Heart left ventricle (tissue), 16 donors: Measurements from ENCODE around the gene TTC22. TPM values are rescaled to one million over a fixed set of nuclear protein-coding genes. Genes with fewer than 3 reads are reported as not detected.
A peak's percentile ranks its signal among the peaks of the same experiment; 100 is the strongest.

Experiments used
- ATAC-seq, 4 donors: fragments of 200-7000 bp; cut with Tn5 transposase; one replicate each; pipeline ENCODE4 v1.9.1; 2020 to 2022; ENCODE audit warnings: moderate library complexity in 4 of 4, mild to moderate bottlenecking in 3 of 4, moderate number of reproducible peaks in 1 of 4
- DNase-seq, 5 donors: peaks; one replicate each; pipeline ENCODE4 v3.0.0-alpha.2; 2020
- H3K27ac ChIP-seq, 12 donors: fragments of 200-600 bp; sonication (generic) in 4 of 12; one replicate each; pipeline versions ENCODE4 v1.5.0 to v1.8.0; 2016 to 2022; ENCODE audit warnings: mild to moderate bottlenecking in 2 of 12
- H3K27me3 ChIP-seq, 9 donors: fragments of 200-600 bp; sonication (generic) in 2 of 9; one replicate each; pipeline versions ENCODE4 v1.5.1 to v1.8.0; 2016 to 2022; ENCODE audit warnings: mild to moderate bottlenecking in 3 of 9
- H3K36me3 ChIP-seq, 9 donors: fragments of 200-600 bp; sonication (generic) in 2 of 9; one replicate each; pipeline versions ENCODE4 v1.5.0 to v1.8.0; 2018 to 2022; ENCODE audit warnings: mild to moderate bottlenecking in 2 of 9
- H3K4me1 ChIP-seq, 12 donors: fragments of 200-600 bp; sonication (generic) in 4 of 12; one replicate each; pipeline versions ENCODE4 v1.5.0 to v1.8.0; 2016 to 2022; ENCODE audit warnings: mild to moderate bottlenecking in 3 of 12
- H3K4me3 ChIP-seq, 12 donors: fragments of 200-600 bp; sonication (generic) in 4 of 12; one replicate each; pipeline versions ENCODE4 v1.5.0 to v1.8.0; 2017 to 2022; ENCODE audit warnings: mild to moderate bottlenecking in 9 of 12, moderate library complexity in 4 of 12
- H3K9me3 ChIP-seq, 12 donors: fragments of 200-600 bp; sonication (generic) in 4 of 12; one replicate each; pipeline versions ENCODE4 v1.5.0 to v1.8.0; 2016 to 2022; ENCODE audit warnings: mild to moderate bottlenecking in 1 of 12
- CTCF ChIP-seq, 12 donors: fragments of 200-600 bp; sonication (generic) in 4 of 12; IDR thresholded peaks; one replicate each; pipeline versions ENCODE4 v1.5.0 to v1.8.0; 2018 to 2022; ENCODE audit warnings: antibody characterized with exemption in 12 of 12, mild to moderate bottlenecking in 5 of 12
- POLR2A ChIP-seq, 2 donors: fragments of 450-650 bp; IDR thresholded peaks; one replicate each; pipeline ENCODE4 v1.6.1; 2017; ENCODE audit warnings: antibody characterized with exemption in 2 of 2, mild to moderate bottlenecking in 2 of 2, moderate library complexity in 2 of 2
- WGBS, 4 donors: extraction: QIAGEN DNeasy Blood & Tissue Kit in 2 of 4; methylation state at CpG; one replicate each; pipeline versions ENCODE4 v1.1.5 to v1.1.7; 2013 to 2018; 5-methylcytosine and 5-hydroxymethylcytosine counted together
- intact Hi-C, 10 donors: fragments of 100-400 bp; cut with DNase I; formaldehyde crosslinking; loops; one replicate each; pipeline versions ENCODE4 v1.11.1 to v1.14.2; 2022
- polyA plus RNA-seq, 2 donors: library from polyadenylated mRNA; stranded (reverse); fragments of 200-250 nt; gene quantifications; one replicate each; pipeline ENCODE4 v1.2.3, GENCODE V29; 2013
- total RNA-seq, 9 donors: library from RNA; depleted of rRNA in 2 of 9; stranded (reverse); fragments of >200 nt in 2 of 9; fragmentation: NEBNext Ultra II Directional in 3 of 9; extraction: Animal tissue kit (Norgen Biotek cat#: 25700) in 3 of 9; gene quantifications; one replicate each; pipeline versions ENCODE4 v1.1.0 to v1.2.4, GENCODE V29; 2016 to 2023
- donor health status: ischemic (EF 13 %, LVEDD 7.1; RV severe dilation, severe dysfunction).
- donor health status: healthy with polysubstance abuse.
- donor health status: DM: no; HTN: yes; CAD: no.
- donor health status: DM: no; HTN: no; CAD: no.
- donor health status: ischemic (EF 25% LVEDD 6.9; RV normal size, moderate dysfunction).
- donor health status: ischemic (EF 25% LVEDD 5.7; RV mildly dilated, moderate dysfunction).
- donor health status: healthy.
- donor health status: DM: yes; HTN: yes; CAD: no.
- donor health status: ischemic (EF 35%, LVEDD 5.7; RV mildly dilated, moderate dysfunction).
- donor health status: nonischemic (EF 11% LVEDD 7.7; RV severe dilation, severe dysfunction).
- donor health status: DM: yes; HTN: yes; CAD: no.
- donor health status: PGD.
- donor health status: ischemic (EF 29% LVEDD 5.4; RV normal size, mild dysfunction).
- donor health status: nonischemic (EF 23%, LVEDD 6.1; RV moderate dilation, normal function).

Gene TTC22
- total and polyA plus RNA-seq, 11 donors = 0.06 to 2.5 (median 0.25) TPM; not detected in 2

GRCh38 chr1:54803761-54804470 is 2.8 kb upstream of the TTC22 start:
- Histone ChIP-seq H3K9me3 (no peaks in the 10 kb centered on the region), H3K36me3 (no peaks in the 10 kb centered on the region), H3K4me3 (no peak overlapping the region), H3K27ac (no peak overlapping the region), H3K27me3 (peaks cover 0 to 45% (median 19%) of the 10 kb centered on the region in 9 donors), H3K4me1 (peaks cover 0 to 18% (median 5%) of the 10 kb centered on the region in 12 donors)
- 47 to 76% (median 62%) methylated on average over 4 of the region's 4 CpGs for WGBS, 4 donors
- peak in 1 of 5 donors; percentile 3 for DNase-seq
- intact Hi-C loops = loop anchor here in 5 of 10 donors (10.0 kb wide), 2 partner anchors 309 to 729 kb away; no protein-coding TSS in a partner anchor
- TF ChIP-seq POLR2A (IDR thresholded peaks at IDR 0.05) (no peak), CTCF (IDR thresholded peaks at IDR 0.05) (no peak)
- ATAC-seq = no peak

GRCh38 chr1:54800041-54800898 is 853 bp downstream of the TTC22 start:
- H3K27me3 ChIP-seq = peaks cover 0 to 42% (median 19%) of the 10 kb centered on the region in 9 donors
- intact Hi-C loops = loop anchor here in 5 of 10 donors (10.0 kb wide), 2 partner anchors 305 to 725 kb away; no protein-coding TSS in a partner anchor
- no peaks in the 10 kb centered on the region for H3K9me3 ChIP-seq
- WGBS, 4 donors = 36 to 95% (median 48%) methylated on average over 5 to 39 of the region's 39 CpGs
- H3K4me3 ChIP-seq = peak overlapping the region in 9 of 12 donors; percentile 13 to 61 (median 39)
- TF ChIP-seq CTCF (IDR thresholded peaks at IDR 0.05) = no peak
- no peak for TF ChIP-seq POLR2A (IDR thresholded peaks at IDR 0.05)
- H3K36me3 ChIP-seq = no peaks in the 10 kb centered on the region
- peaks cover 0 to 21% (median 5%) of the 10 kb centered on the region in 12 donors for H3K4me1 ChIP-seq
- H3K27ac ChIP-seq = peak overlapping the region in 2 of 12 donors; percentile 43 to 49
- DNase-seq (no peak), ATAC-seq (no peak)

- no peaks in the 10 kb centered on the region for H3K9me3 ChIP-seq
- peaks cover 0 to 40% (median 19%) of the 10 kb centered on the region in 9 donors for H3K27me3 ChIP-seq
- intact Hi-C loops = no loop called here
- WGBS, 4 donors = 56 to 75% (median 62%) methylated on average over 4 to 6 of the region's 6 CpGs
- no peaks in the 10 kb centered on the region for H3K36me3 ChIP-seq
- H3K27ac ChIP-seq = no peak overlapping the region
- DNase-seq = no peak
- TF ChIP-seq CTCF (IDR thresholded peaks at IDR 0.05) (no peak), POLR2A (IDR thresholded peaks at IDR 0.05) (no peak)
- no peak for ATAC-seq
- H3K4me3 ChIP-seq = peak overlapping the region in 1 of 12 donors; percentile 16
- peaks cover 0 to 14% (median 5%) of the 10 kb centered on the region in 12 donors for H3K4me1 ChIP-seq
Observed at GRCh38 chr1:54798769-54799641, 2.1 kb downstream of the TTC22 start.
